WTC11 (cell line): ENCODE results near the gene PXK. TPM values are rescaled to one million over a fixed set of nuclear protein-coding genes. Genes with fewer than 3 reads are reported as not detected.

Experiments
- ATAC-seq: fragments of 200-7000 bp; cut with Tn5 transposase; 2 replicates; pipeline ENCODE4 v1.10.0; 2021; ENCODE audit warnings: mild to moderate bottlenecking, moderate library complexity
- CTCF ChIA-PET: fragments of 300-600 bp; sonication (Branson Sonifier 250); formaldehyde crosslinking; loops from one replicate; lab custom pipeline; 2021; ENCODE audit warnings: antibody characterized with exemption; lab: Charles Lee
- POLR2A ChIA-PET: fragments of 350-600 bp; sonication (Branson Sonifier 250); formaldehyde crosslinking; loops from one replicate; lab custom pipeline; 2021; ENCODE audit warnings: antibody characterized with exemption; lab: Charles Lee
- DNase-seq: peaks from one replicate; pipeline ENCODE4 v3.0.0; 2021; ENCODE audit warnings: low spot score
- H3K27ac Mint-ChIP-seq: 2 replicates; pipeline ENCODE4 v1.8.0; 2021; ENCODE audit warnings: mixed read lengths
- H3K27me3 Mint-ChIP-seq: 2 replicates; pipeline ENCODE4 v1.8.0; 2021; ENCODE audit warnings: low read depth, mild to moderate bottlenecking, moderate library complexity, mixed read lengths
- H3K36me3 Mint-ChIP-seq: 2 replicates; pipeline ENCODE4 v1.8.0; 2021; ENCODE audit warnings: mixed read lengths
- H3K4me1 Mint-ChIP-seq: 2 replicates; pipeline ENCODE4 v1.8.0; 2022; ENCODE audit warnings: mixed read lengths
- H3K4me3 Mint-ChIP-seq: 2 replicates; pipeline ENCODE4 v1.8.0; 2021; ENCODE audit warnings: mild to moderate bottlenecking, moderate library complexity, mixed read lengths
- H3K9me3 Mint-ChIP-seq: 2 replicates; pipeline ENCODE4 v1.8.0; 2021; ENCODE audit warnings: mixed read lengths
- CBFB ChIP-seq: sonication (generic); formaldehyde crosslinking; IDR thresholded peaks from 2 replicates; pipeline ENCODE4 v1.8.1; 2022; ENCODE audit warnings: mild to moderate bottlenecking, low read depth, missing genetic modification reagents
- GRHL2 ChIP-seq: fragments of 250-450 bp; sonication (Bioruptor Pico); IDR thresholded peaks from 2 replicates; pipeline ENCODE4 v1.8.0; 2022; ENCODE audit warnings: mild to moderate bottlenecking, moderate library complexity; ENCODE audit not compliant: insufficient replicate concordance, severe bottlenecking
- IRF1 ChIP-seq: sonication (generic); formaldehyde crosslinking; IDR thresholded peaks from 2 replicates; pipeline ENCODE4 v1.8.0; 2023; ENCODE audit warnings: missing genetic modification reagents
- IRF2 ChIP-seq: sonication (generic); formaldehyde crosslinking; IDR thresholded peaks from 2 replicates; pipeline ENCODE4 v1.8.0; 2022; ENCODE audit warnings: low read depth, missing genetic modification reagents, borderline replicate concordance
- JAZF1 ChIP-seq: fragments of 250-450 bp; sonication (Bioruptor Pico); IDR thresholded peaks from 2 replicates; pipeline ENCODE4 v1.9.0; 2021; ENCODE audit warnings: moderate library complexity, mild to moderate bottlenecking, inconsistent platforms
- NFYB ChIP-seq: sonication (generic); formaldehyde crosslinking; conservative IDR thresholded peaks from 2 replicates; pipeline ENCODE4 v1.8.0; 2022; ENCODE audit warnings: low read depth, missing genetic modification reagents
- RORB ChIP-seq: fragments of 250-450 bp; sonication (Bioruptor Pico); IDR thresholded peaks from 2 replicates; pipeline ENCODE4 v1.9.0; 2021; ENCODE audit warnings: mild to moderate bottlenecking
- TEAD4 ChIP-seq: sonication (generic); formaldehyde crosslinking; IDR thresholded peaks from 2 replicates; pipeline ENCODE4 v1.8.0; 2022; ENCODE audit warnings: mild to moderate bottlenecking, missing genetic modification reagents
- ZNF138 ChIP-seq: sonication (generic); formaldehyde crosslinking; conservative IDR thresholded peaks from 2 replicates; pipeline ENCODE4 v1.8.1; 2022; ENCODE audit warnings: mild to moderate bottlenecking, moderate library complexity, missing genetic modification reagents
- ZNF263 ChIP-seq: sonication (generic); formaldehyde crosslinking; IDR thresholded peaks from 2 replicates; pipeline ENCODE4 v1.8.1; 2022; ENCODE audit warnings: low read depth, mild to moderate bottlenecking, moderate library complexity, missing genetic modification reagents
- ZNF671 ChIP-seq: fragments of 250-450 bp; sonication (Bioruptor Pico); IDR thresholded peaks from 2 replicates; pipeline ENCODE4 v1.8.0; 2021; ENCODE audit warnings: mild to moderate bottlenecking
- total RNA-seq: library from RNA; stranded (reverse); gene quantifications from 3 replicates; pipeline ENCODE4 v1.2.3, GENCODE V29; 2021
- TF ChIP-seq, protein P1 (sequence below): sonication (generic); formaldehyde crosslinking; IDR thresholded peaks from 2 replicates; pipeline ENCODE4 v1.8.0; 2022; ENCODE audit warnings: mild to moderate bottlenecking, missing genetic modification reagents
- TF ChIP-seq, protein P2 (sequence below): sonication (generic); formaldehyde crosslinking; IDR thresholded peaks from 2 replicates; pipeline ENCODE4 v1.8.0; 2022; ENCODE audit warnings: mild to moderate bottlenecking, missing genetic modification reagents
- TF ChIP-seq, protein P3 (sequence below): fragments of 250-450 bp; sonication (Bioruptor Pico); IDR thresholded peaks from 2 replicates; pipeline ENCODE4 v2.1.2; 2022; ENCODE audit warnings: mild to moderate bottlenecking, moderate library complexity
- TF ChIP-seq, protein P4 (sequence below): fragments of 250-450 bp; sonication (Bioruptor Pico); IDR thresholded peaks from 2 replicates; pipeline ENCODE4 v1.9.0; 2021; ENCODE audit warnings: mild to moderate bottlenecking
- TF ChIP-seq, protein P5 (sequence below): fragments of 200-600 bp; IDR thresholded peaks from 2 replicates; pipeline ENCODE4 v1.8.0; 2022; ENCODE audit warnings: antibody characterized with exemption
- TF ChIP-seq, protein P6 (sequence below): sonication (generic); formaldehyde crosslinking; IDR thresholded peaks from 2 replicates; pipeline ENCODE4 v1.8.0; 2022; ENCODE audit warnings: missing genetic modification reagents

Gene PXK
- total RNA-seq, 1 experiment from 2014 or later, result 9.4 TPM

DNA sequence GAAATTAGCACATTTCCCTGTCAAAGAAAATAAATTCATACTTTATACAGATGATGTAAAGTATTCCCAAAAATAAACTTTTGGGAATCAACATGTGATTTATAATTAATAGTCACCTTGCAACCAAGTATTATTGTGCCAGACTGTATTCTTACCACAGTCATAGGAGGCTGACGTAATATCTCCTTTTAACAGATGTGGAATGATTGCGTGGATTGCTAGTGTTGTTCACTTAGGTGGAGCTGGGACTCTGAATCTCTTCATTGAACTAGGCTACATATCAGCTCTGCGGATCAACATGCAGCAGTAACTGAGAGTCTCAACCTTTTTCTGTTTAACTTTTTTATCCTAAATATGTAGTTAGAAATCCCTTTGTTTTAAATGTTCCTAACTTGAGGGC is 37.2 kb downstream of the PXK start:
- CTCF ChIA-PET, result interaction anchor here (0.6 to 1.8 kb wide), 4 partner anchors 18 to 192 kb away, joined by 3 to 5 read pairs (median 3); partner anchors contain the start of genes HTD2 and RPP14
- no peak overlapping the region for H3K27ac Mint-ChIP-seq
- peaks cover 9% of the 10 kb centered on the region for H3K9me3 Mint-ChIP-seq
- 0 out of 2 replicates have a peak, but pooled peaks cover 3% of the 10 kb centered on the region for H3K36me3 Mint-ChIP-seq
- H3K4me1 Mint-ChIP-seq, result peaks cover 27% of the 10 kb centered on the region
- TF ChIP-seq, protein P1, sequence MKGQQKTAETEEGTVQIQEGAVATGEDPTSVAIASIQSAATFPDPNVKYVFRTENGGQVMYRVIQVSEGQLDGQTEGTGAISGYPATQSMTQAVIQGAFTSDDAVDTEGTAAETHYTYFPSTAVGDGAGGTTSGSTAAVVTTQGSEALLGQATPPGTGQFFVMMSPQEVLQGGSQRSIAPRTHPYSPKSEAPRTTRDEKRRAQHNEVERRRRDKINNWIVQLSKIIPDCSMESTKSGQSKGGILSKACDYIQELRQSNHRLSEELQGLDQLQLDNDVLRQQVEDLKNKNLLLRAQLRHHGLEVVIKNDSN (CRISPR knock-in tag), result no peak
- TF ChIP-seq ZNF138 (CRISPR knock-in tag), result no peak
- TF ChIP-seq, protein P2, sequence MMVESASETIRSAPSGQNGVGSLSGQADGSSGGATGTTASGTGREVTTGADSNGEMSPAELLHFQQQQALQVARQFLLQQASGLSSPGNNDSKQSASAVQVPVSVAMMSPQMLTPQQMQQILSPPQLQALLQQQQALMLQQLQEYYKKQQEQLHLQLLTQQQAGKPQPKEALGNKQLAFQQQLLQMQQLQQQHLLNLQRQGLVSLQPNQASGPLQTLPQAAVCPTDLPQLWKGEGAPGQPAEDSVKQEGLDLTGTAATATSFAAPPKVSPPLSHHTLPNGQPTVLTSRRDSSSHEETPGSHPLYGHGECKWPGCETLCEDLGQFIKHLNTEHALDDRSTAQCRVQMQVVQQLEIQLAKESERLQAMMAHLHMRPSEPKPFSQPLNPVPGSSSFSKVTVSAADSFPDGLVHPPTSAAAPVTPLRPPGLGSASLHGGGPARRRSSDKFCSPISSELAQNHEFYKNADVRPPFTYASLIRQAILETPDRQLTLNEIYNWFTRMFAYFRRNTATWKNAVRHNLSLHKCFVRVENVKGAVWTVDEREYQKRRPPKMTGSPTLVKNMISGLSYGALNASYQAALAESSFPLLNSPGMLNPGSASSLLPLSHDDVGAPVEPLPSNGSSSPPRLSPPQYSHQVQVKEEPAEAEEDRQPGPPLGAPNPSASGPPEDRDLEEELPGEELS (CRISPR knock-in tag), result no peak
- TF ChIP-seq CBFB (CRISPR knock-in tag), result no peak
- no peak for TF ChIP-seq ZNF263 (CRISPR knock-in tag)
- H3K27me3 Mint-ChIP-seq, result no peaks in the 10 kb centered on the region
- POLR2A ChIA-PET, result no interaction called here
- no peak overlapping the region for H3K4me3 Mint-ChIP-seq
- DNase-seq, result no peak
- ATAC-seq, result no peak

DNA sequence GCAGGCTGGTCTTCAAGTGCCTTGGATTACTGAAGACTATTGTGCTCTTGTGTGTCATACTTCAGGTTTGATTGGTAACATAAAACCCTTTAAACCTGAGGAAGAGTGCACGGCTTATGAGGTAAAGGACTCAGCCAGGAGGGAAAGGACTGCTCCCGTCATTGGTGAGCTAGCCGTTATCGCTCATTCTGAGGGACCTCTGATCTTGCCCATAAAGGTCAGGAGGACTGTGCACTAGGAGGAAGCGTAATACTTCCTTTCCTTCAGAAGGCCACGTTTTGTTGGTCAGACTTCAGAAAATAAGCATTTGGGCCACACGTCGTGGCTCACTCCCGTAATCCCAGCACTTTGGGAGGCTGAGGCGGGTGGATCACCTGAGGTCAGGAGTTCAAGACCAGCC is 37.7 kb downstream of the PXK start:
- H3K4me1 Mint-ChIP-seq, result peaks cover 23% of the 10 kb centered on the region
- no peaks in the 10 kb centered on the region for H3K27me3 Mint-ChIP-seq
- no peak for DNase-seq
- TF ChIP-seq, protein P3, sequence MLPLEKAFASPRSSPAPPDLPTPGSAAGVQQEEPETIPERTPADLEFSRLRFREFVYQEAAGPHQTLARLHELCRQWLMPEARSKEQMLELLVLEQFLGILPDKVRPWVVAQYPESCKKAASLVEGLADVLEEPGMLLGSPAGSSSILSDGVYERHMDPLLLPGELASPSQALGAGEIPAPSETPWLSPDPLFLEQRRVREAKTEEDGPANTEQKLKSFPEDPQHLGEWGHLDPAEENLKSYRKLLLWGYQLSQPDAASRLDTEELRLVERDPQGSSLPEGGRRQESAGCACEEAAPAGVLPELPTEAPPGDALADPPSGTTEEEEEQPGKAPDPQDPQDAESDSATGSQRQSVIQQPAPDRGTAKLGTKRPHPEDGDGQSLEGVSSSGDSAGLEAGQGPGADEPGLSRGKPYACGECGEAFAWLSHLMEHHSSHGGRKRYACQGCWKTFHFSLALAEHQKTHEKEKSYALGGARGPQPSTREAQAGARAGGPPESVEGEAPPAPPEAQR (CRISPR knock-in tag), result no peak
- TF ChIP-seq RORB (CRISPR knock-in tag) (no peak), JAZF1 (CRISPR knock-in tag) (no peak), IRF1 (no peak), NFYB (CRISPR knock-in tag) (no peak), ZNF671 (CRISPR knock-in tag) (no peak), GRHL2 (CRISPR knock-in tag) (no peak)
- TF ChIP-seq, protein P4, sequence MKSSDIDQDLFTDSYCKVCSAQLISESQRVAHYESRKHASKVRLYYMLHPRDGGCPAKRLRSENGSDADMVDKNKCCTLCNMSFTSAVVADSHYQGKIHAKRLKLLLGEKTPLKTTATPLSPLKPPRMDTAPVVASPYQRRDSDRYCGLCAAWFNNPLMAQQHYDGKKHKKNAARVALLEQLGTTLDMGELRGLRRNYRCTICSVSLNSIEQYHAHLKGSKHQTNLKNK (CRISPR knock-in tag), result no peak
- ChIA-PET CTCF (interaction anchor here (0.6 to 1.8 kb wide), 4 partner anchors 18 to 193 kb away, joined by 3 to 5 read pairs (median 3); partner anchors contain the start of genes HTD2 and RPP14), POLR2A (no interaction called here)
- H3K4me3 Mint-ChIP-seq, result no peak overlapping the region
- peaks cover 7% of the 10 kb centered on the region for H3K9me3 Mint-ChIP-seq
- no peak for ATAC-seq
- H3K36me3 Mint-ChIP-seq, result 0 out of 2 replicates have a peak, but pooled peaks cover 3% of the 10 kb centered on the region
- H3K27ac Mint-ChIP-seq, result no peak overlapping the region

DNA sequence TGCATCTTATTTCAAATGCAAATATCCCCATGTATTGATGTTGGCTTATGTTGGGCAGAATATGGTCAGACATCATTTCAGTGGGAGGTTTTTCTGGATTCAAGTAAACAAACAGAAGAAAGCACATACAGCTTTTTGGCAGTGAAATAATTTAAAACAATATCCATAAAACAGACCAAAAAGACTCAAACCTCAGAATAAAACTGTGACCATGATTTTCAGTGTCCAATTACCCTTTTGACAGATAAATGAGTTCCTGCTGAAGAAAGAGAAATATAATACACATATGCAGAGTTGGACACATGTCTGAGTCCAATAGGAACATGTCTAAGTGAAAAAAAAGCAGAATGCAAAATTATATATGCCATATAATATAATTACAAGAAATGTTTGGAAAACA is 39.1 kb downstream of the PXK start:
- Mint-ChIP-seq H3K27me3 (no peaks in the 10 kb centered on the region), H3K4me1 (peaks cover 11% of the 10 kb centered on the region), H3K27ac (no peak overlapping the region), H3K36me3 (0 out of 2 replicates have a peak, but pooled peaks cover 3% of the 10 kb centered on the region), H3K4me3 (no peak overlapping the region), H3K9me3 (peaks cover 3% of the 10 kb centered on the region)
- no peak for DNase-seq
- CTCF ChIA-PET, result no interaction called here
- TF ChIP-seq, protein P5, sequence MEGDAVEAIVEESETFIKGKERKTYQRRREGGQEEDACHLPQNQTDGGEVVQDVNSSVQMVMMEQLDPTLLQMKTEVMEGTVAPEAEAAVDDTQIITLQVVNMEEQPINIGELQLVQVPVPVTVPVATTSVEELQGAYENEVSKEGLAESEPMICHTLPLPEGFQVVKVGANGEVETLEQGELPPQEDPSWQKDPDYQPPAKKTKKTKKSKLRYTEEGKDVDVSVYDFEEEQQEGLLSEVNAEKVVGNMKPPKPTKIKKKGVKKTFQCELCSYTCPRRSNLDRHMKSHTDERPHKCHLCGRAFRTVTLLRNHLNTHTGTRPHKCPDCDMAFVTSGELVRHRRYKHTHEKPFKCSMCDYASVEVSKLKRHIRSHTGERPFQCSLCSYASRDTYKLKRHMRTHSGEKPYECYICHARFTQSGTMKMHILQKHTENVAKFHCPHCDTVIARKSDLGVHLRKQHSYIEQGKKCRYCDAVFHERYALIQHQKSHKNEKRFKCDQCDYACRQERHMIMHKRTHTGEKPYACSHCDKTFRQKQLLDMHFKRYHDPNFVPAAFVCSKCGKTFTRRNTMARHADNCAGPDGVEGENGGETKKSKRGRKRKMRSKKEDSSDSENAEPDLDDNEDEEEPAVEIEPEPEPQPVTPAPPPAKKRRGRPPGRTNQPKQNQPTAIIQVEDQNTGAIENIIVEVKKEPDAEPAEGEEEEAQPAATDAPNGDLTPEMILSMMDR, result no peak
- TF ChIP-seq, protein P1 (CRISPR knock-in tag), result no peak
- TF ChIP-seq, protein P6, sequence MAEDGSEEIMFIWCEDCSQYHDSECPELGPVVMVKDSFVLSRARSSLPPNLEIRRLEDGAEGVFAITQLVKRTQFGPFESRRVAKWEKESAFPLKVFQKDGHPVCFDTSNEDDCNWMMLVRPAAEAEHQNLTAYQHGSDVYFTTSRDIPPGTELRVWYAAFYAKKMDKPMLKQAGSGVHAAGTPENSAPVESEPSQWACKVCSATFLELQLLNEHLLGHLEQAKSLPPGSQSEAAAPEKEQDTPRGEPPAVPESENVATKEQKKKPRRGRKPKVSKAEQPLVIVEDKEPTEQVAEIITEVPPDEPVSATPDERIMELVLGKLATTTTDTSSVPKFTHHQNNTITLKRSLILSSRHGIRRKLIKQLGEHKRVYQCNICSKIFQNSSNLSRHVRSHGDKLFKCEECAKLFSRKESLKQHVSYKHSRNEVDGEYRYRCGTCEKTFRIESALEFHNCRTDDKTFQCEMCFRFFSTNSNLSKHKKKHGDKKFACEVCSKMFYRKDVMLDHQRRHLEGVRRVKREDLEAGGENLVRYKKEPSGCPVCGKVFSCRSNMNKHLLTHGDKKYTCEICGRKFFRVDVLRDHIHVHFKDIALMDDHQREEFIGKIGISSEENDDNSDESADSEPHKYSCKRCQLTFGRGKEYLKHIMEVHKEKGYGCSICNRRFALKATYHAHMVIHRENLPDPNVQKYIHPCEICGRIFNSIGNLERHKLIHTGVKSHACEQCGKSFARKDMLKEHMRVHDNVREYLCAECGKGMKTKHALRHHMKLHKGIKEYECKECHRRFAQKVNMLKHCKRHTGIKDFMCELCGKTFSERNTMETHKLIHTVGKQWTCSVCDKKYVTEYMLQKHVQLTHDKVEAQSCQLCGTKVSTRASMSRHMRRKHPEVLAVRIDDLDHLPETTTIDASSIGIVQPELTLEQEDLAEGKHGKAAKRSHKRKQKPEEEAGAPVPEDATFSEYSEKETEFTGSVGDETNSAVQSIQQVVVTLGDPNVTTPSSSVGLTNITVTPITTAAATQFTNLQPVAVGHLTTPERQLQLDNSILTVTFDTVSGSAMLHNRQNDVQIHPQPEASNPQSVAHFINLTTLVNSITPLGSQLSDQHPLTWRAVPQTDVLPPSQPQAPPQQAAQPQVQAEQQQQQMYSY (CRISPR knock-in tag), result no peak
- TF ChIP-seq TEAD4 (CRISPR knock-in tag), result no peak
- TF ChIP-seq IRF2 (CRISPR knock-in tag), result no peak
- TF ChIP-seq, all 79 proteins: peak for 0
- no peak for ATAC-seq
- POLR2A ChIA-PET, result no interaction called here
